IPS-18c (cell line): ENCODE results near the gene STOX2.

Experiments
- H3K4me3 ChIP-seq: 2 replicates; pipeline ENCODE4 v1.7.0; 2013; ENCODE audit warnings: low read depth, mild to moderate bottlenecking, low read length, moderate library complexity; ENCODE audit not compliant: insufficient read depth
- H3K9me3 ChIP-seq: one replicate; pipeline ENCODE4 v1.6.1; 2013; ENCODE audit warnings: mild to moderate bottlenecking, low read length, moderate library complexity; ENCODE audit not compliant: control insufficient read depth, insufficient read depth

STOX2 gene

GRCh38 chr4:184067931-184068554 is 162.9 kb downstream of the STOX2 start:
- Histone ChIP-seq H3K9me3 (peaks cover 2% of the 10 kb centered on the region), H3K4me3 (no peak overlapping the region)
